NB4 (cell line): ENCODE results near the gene TM9SF3.
"Not testable (repeated sequence)": the region's sequence is repeated elsewhere in the genome, so short reads cannot be mapped to it uniquely, and the experiment has no call there.

Experiments
- MAX ChIP-seq: IDR thresholded peaks from 2 replicates; pipeline ENCODE4 v1.6.1; 2011; ENCODE audit warnings: low read depth, low read length
- POLR2A ChIP-seq: IDR thresholded peaks from 2 replicates; pipeline ENCODE4 v1.6.1; 2011; ENCODE audit warnings: mild to moderate bottlenecking; ENCODE audit not compliant: insufficient read length; ENCODE audit errors: extremely low read depth
- TF ChIP-seq, protein P1 (sequence below): IDR thresholded peaks from one replicate; pipeline ENCODE4 v1.5.1; 2012; ENCODE audit warnings: low read depth, low read length

DNA sequence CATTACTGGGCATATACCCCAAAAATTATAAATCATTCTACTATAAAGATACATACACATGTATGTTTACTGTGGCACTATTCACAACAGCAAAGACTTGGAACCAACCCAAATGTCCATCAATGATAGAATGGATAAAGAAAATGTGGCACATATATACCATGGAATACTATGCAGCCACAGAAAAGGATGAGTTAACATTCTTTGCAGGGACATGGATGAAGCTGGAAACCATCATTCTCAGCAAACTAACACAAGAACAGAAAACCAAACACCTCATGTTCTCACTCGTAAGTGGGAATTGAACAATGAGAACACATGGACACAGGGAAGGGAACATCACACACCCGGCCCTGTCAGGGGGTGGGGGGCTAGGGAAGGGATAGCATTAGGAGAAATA, 12.2 kb downstream of the TM9SF3 start:
- TF ChIP-seq, protein P1, sequence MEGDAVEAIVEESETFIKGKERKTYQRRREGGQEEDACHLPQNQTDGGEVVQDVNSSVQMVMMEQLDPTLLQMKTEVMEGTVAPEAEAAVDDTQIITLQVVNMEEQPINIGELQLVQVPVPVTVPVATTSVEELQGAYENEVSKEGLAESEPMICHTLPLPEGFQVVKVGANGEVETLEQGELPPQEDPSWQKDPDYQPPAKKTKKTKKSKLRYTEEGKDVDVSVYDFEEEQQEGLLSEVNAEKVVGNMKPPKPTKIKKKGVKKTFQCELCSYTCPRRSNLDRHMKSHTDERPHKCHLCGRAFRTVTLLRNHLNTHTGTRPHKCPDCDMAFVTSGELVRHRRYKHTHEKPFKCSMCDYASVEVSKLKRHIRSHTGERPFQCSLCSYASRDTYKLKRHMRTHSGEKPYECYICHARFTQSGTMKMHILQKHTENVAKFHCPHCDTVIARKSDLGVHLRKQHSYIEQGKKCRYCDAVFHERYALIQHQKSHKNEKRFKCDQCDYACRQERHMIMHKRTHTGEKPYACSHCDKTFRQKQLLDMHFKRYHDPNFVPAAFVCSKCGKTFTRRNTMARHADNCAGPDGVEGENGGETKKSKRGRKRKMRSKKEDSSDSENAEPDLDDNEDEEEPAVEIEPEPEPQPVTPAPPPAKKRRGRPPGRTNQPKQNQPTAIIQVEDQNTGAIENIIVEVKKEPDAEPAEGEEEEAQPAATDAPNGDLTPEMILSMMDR, result not testable (repeated sequence)
- TF ChIP-seq MAX, POLR2A: not testable (repeated sequence)
